Mucosa of descending colon (tissue), 3 donors: ENCODE results near the gene THAP2. TPM values are rescaled to one million over a fixed set of nuclear protein-coding genes. Genes with fewer than 3 reads are reported as not detected.

Source experiments
- ATAC-seq: fragments of 200-7000 bp; cut with Tn5 transposase; one replicate; pipeline ENCODE4 v1.9.1; 2020; ENCODE audit warnings: mild to moderate bottlenecking, moderate library complexity
- DNase-seq, 3 donors: peaks; one replicate each; pipeline ENCODE4 v3.0.0-alpha.2; 2020
- H3K36me3 ChIP-seq: fragments of 200-600 bp; one replicate; pipeline ENCODE4 v1.8.0; 2021; ENCODE audit warnings: low read depth, mild to moderate bottlenecking
- H3K4me1 ChIP-seq: fragments of 200-600 bp; one replicate; pipeline ENCODE4 v1.8.0; 2021; ENCODE audit warnings: low read depth, mild to moderate bottlenecking
- H3K4me3 ChIP-seq: fragments of 200-600 bp; one replicate; pipeline ENCODE4 v1.8.0; 2021; ENCODE audit warnings: mild to moderate bottlenecking
- H3K9me3 ChIP-seq: fragments of 200-600 bp; one replicate; pipeline ENCODE4 v1.8.0; 2021; ENCODE audit warnings: mild to moderate bottlenecking
- intact Hi-C, 2 donors: fragments of 100-400 bp; cut with DNase I in 1 of 2; cut with micrococcal nuclease in 1 of 2; formaldehyde crosslinking; loops; one replicate each; pipeline versions ENCODE4 v1.11.0 to v1.11.1; 2022; cut with DNase I, micrococcal nuclease
- total RNA-seq, 3 donors: library from RNA; stranded (reverse); fragmentation: NEBNext Ultra II Directional in 2 of 3; extraction: Animal tissue kit (Norgen Biotek cat#: 25700) in 2 of 3; gene quantifications; one replicate each; pipeline versions ENCODE4 v1.2.1 to v1.2.4, GENCODE V29; 2021 to 2023
- TF ChIP-seq, protein P1 (sequence below): fragments of 200-600 bp; IDR thresholded peaks from one replicate; pipeline ENCODE4 v1.8.0; 2022; ENCODE audit warnings: antibody characterized with exemption, mild to moderate bottlenecking
- donor health status: DM: no; HTN: no; CAD: no; lungs with moderate emphysema.
- donor health status: DM: no; HTN: no; CAD: no.
- donor health status: DM: no; HTN: yes; CAD: no.

Gene THAP2
- total RNA-seq, 3 donors from 2014 or later: 3.2 to 4.6 (median 3.9) TPM

DNA sequence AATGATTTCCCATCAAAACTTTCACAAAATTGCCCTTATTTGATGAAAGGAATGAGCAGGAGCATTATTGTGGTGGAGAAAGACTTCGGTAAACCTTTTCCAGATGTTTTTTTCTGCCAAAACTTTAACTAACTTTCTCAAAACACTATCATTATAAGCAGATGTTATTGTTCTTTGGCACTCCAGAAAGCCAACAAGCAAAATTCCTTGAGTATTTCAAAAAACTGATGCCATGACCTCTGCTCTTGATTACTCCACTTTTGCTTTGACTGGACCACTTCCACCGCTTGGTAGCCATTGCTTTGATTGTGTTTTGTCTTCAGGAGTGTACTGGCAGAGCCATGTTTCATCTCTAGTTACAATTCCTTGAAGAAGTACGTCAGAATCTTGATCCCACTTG, 60.9 kb downstream of the THAP2 start:
- Histone ChIP-seq H3K4me3 (no peak overlapping the region), H3K36me3 (no peaks in the 10 kb centered on the region), H3K9me3 (no peaks in the 10 kb centered on the region), H3K4me1 (peaks cover 4% of the 10 kb centered on the region)
- intact Hi-C loops: no loop called here
- TF ChIP-seq, protein P1, sequence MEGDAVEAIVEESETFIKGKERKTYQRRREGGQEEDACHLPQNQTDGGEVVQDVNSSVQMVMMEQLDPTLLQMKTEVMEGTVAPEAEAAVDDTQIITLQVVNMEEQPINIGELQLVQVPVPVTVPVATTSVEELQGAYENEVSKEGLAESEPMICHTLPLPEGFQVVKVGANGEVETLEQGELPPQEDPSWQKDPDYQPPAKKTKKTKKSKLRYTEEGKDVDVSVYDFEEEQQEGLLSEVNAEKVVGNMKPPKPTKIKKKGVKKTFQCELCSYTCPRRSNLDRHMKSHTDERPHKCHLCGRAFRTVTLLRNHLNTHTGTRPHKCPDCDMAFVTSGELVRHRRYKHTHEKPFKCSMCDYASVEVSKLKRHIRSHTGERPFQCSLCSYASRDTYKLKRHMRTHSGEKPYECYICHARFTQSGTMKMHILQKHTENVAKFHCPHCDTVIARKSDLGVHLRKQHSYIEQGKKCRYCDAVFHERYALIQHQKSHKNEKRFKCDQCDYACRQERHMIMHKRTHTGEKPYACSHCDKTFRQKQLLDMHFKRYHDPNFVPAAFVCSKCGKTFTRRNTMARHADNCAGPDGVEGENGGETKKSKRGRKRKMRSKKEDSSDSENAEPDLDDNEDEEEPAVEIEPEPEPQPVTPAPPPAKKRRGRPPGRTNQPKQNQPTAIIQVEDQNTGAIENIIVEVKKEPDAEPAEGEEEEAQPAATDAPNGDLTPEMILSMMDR: no peak
- ATAC-seq: no peak
- DNase-seq: no peak

DNA sequence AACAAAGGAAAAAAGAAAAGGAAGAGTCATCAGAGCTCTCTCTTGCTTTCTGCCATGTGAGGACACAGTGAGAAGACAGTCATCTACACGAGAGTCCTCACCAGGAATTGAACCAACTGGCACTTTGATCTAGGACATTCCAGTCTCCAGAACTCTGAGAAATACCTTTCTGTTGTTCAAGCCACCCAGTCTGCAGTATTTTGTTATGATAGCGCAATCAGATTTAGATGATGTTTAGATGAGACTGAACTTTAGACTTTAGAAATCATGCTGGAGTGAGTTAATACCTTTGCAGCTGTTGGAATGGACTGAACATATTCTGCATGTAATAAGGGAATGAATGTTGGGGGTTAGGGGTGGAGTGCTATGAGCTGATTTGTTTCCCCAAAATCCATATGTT, 62.4 kb downstream of the THAP2 start:
- Histone ChIP-seq H3K36me3 (no peaks in the 10 kb centered on the region), H3K9me3 (no peaks in the 10 kb centered on the region), H3K4me3 (no peak overlapping the region), H3K4me1 (peaks cover 4% of the 10 kb centered on the region)
- intact Hi-C loops: no loop called here
- TF ChIP-seq, protein P1: no peak
- no peak for DNase-seq
- ATAC-seq: peak; percentile 19

DNA sequence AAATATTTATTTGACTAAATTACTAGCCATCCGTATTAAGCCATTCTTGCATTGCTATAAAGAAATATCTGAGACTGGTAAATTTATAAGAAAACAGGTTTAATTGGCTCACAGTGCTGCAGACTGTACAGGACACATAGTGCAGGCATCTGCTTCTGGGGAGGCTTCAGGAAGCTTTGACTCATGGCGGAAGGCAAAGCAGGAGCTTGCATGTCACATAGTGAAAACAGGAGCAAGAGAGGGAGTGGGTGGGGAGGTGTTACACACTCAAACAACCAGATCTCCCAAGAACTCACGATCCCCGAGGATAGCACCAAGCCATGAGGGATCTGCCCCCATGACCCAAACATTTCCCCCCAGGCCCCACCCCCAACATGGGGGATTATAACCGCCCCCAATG, 63.9 kb downstream of the THAP2 start:
- TF ChIP-seq, protein P1: no peak
- H3K9me3 ChIP-seq: no peaks in the 10 kb centered on the region
- intact Hi-C loops: no loop called here
- H3K4me3 ChIP-seq: no peak overlapping the region
- DNase-seq (no peak), ATAC-seq (no peak)
- no peaks in the 10 kb centered on the region for H3K36me3 ChIP-seq
- peaks cover 4% of the 10 kb centered on the region for H3K4me1 ChIP-seq

Other genes with a start within 250 kb of the THAP2 start
- 1 to 10 TPM; 1.5 to 6.7 (median 4.4) TPM for gene LGR5, start 224.5 kb upstream of the THAP2 start, total RNA-seq
- gene ZFC3H1, start 453 bp upstream of the THAP2 start, total RNA-seq: 10 to 100 TPM; 49.0 to 64.1 (median 57.0) TPM
- gene TMEM19, start 21.8 kb downstream of the THAP2 start, total RNA-seq: 10 to 100 TPM; 25.3 to 41.7 (median 37.3) TPM
- gene RAB21, start 90.6 kb downstream of the THAP2 start, total RNA-seq: 10 to 100 TPM; 61.6 to 97.3 (median 63.6) TPM
- gene TBC1D15, start 175.5 kb downstream of the THAP2 start, total RNA-seq: 10 to 100 TPM; 29.8 to 47.7 (median 30.0) TPM